Renal cortical epithelial cell (primary cell): Measurements from ENCODE around the gene TAF1B. TPM values are rescaled to one million over a fixed set of nuclear protein-coding genes. Genes with fewer than 3 reads are reported as not detected.

Source experiments
- DNase-seq: peaks from one replicate; pipeline ENCODE4 v3.0.0-alpha.2; 2011; ENCODE audit warnings: low read depth
- total RNA-seq: library from RNA; depleted of rRNA; stranded (reverse); fragments of >200 nt; gene quantifications from 2 replicates; pipeline ENCODE4 v1.2.3, GENCODE V29; 2014

TAF1B gene
- total RNA-seq, 1 donor from 2014 or later = 30.5 TPM

DNA sequence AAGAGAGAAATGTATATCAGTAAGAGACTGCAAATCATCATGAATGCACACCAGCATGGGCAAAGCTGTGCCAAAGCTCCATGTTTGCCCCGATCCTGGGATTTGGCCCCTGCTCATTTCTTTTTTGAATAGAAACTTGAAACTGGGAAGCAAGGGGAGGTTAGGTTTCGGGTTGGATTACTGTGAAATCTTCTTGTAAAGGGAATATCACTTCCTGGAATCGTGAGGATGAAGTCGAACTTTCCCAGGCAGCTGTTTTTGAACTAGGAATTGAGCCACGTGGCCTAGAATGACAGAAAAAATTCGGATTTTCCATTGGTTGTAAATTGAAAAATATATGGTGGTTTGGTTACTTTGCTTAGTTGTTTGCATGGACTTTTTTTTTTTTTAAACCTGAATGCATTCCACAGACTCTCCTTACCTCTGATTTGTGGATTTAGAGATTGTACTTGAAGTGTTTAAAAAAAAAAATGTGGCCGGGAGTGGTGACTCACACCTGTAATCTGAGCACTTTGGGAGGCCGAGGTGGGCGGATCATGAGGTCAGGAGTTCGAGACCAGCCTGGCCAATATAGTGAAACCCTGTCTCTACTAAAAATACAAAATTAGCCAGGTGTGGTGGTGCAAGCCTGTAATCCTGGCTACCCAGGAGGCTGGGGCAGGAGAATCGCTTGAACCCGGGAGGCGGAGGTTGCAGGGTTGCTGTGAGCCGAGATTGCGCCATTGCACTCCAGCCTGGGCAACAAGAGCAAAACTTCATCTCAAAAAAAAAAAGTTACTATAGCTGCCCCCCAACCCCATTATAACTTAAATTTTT lies 140.3 kb downstream of the TAF1B start:
- no peak for DNase-seq

Other genes starting within 250 kb of the TAF1B start
- gene YWHAQ, start 212.5 kb upstream of the TAF1B start, total RNA-seq = 414 and 525 TPM in 2 replicates
- gene GRHL1, start 108.2 kb downstream of the TAF1B start, total RNA-seq = 1.7 and 4.0 TPM in 2 replicates
- gene KLF11, start 200.1 kb downstream of the TAF1B start, total RNA-seq = 8.2 and 16.2 TPM in 2 replicates
- gene CYS1, start 236.9 kb downstream of the TAF1B start, total RNA-seq = 34.2 and 223 TPM in 2 replicates